Endothelial cell of umbilical vein (primary cell): Measurements from ENCODE around the gene MMP28. TPM values are rescaled to one million over a fixed set of nuclear protein-coding genes. Genes with fewer than 3 reads are reported as not detected.
A peak's percentile ranks its signal among the peaks of the same experiment; 100 is the strongest.

ENCODE experiments used
- BruUV-seq: library from RNA; stranded (reverse); fragments of 400-500 nt; replicated peaks from 2 replicates; lab custom pipeline; 2021; lab: Mats Ljungman, UMichigan
- CTCF ChIA-PET: fragments of 300-600, 350-600 bp; sonication (Branson Sonifier 250); formaldehyde crosslinking; loops from one replicate; lab custom pipeline; 2021; ENCODE audit warnings: antibody characterized with exemption, inconsistent platforms; lab: Charles Lee
- POLR2A ChIA-PET: fragments of 300-600, 350-600 bp; sonication (Branson Sonifier 250); formaldehyde crosslinking; loops from one replicate; lab custom pipeline; 2021; ENCODE audit warnings: antibody characterized with exemption, inconsistent platforms; lab: Charles Lee
- DNase-seq: peaks from one replicate; pipeline ENCODE4 v3.0.0-alpha.2; 2011; ENCODE audit warnings: low read depth, low spot score
- FAIRE-seq: peaks from 2 replicates; lab custom pipeline; 2011; peaks lifted over from hg19 to GRCh38; lab: Jason Lieb, UNC
- H2AFZ ChIP-seq: 2 replicates; pipeline ENCODE4 v1.6.0; 2012; ENCODE audit warnings: low read depth, low read length, control low read depth, inconsistent platforms
- H3K27ac ChIP-seq: 2 replicates; pipeline ENCODE4 v1.5.1; 2011; ENCODE audit warnings: low read depth, mild to moderate bottlenecking, control low read depth, low read length, moderate library complexity; ENCODE audit not compliant: insufficient read depth
- H3K27me3 ChIP-seq, 2 experiments: 2 replicates each; pipeline versions ENCODE4 v1.6.0 to v1.6.1; 2011; ENCODE audit warnings: low read length in 2 of 2, mixed read lengths in 1 of 2; ENCODE audit not compliant: control insufficient read depth in 2 of 2, insufficient read depth in 2 of 2
- H3K36me3 ChIP-seq, 2 experiments: 2 replicates in 1 of 2; 3 replicates in 1 of 2; pipeline ENCODE4 v1.5.1; 2011; ENCODE audit warnings: low read length in 2 of 2, mild to moderate bottlenecking in 1 of 2, moderate library complexity in 1 of 2; ENCODE audit not compliant: control insufficient read depth in 2 of 2, insufficient read depth in 2 of 2; ENCODE audit errors: extremely low read depth in 1 of 2
- H3K4me1 ChIP-seq: 3 replicates; pipeline ENCODE4 v1.5.1; 2011; ENCODE audit warnings: mild to moderate bottlenecking, low read length; ENCODE audit not compliant: control insufficient read depth, insufficient read depth; ENCODE audit errors: extremely low read depth
- H3K4me2 ChIP-seq: 2 replicates; pipeline ENCODE4 v1.6.1; 2011; ENCODE audit warnings: low read length, control low read depth, mixed read lengths; ENCODE audit not compliant: insufficient read depth
- H3K4me3 ChIP-seq, 3 experiments: fragments of 200-600 bp in 1 of 3; sonication (generic), shearing (Covaris generic) in 1 of 3; replicated peaks in 1 of 3; 2 replicates each; pipeline ENCODE4 v1.5.1; 2011 to 2016; ENCODE audit warnings: control low read depth in 3 of 3, low read length in 3 of 3, mild to moderate bottlenecking in 2 of 3, inconsistent platforms in 1 of 3, low read depth in 1 of 3, moderate library complexity in 1 of 3; ENCODE audit not compliant: insufficient read depth in 1 of 3
- H3K79me2 ChIP-seq: 2 replicates; pipeline ENCODE4 v1.6.0; 2012; ENCODE audit warnings: low read length, inconsistent platforms; ENCODE audit not compliant: control insufficient read depth, insufficient read depth
- H3K9ac ChIP-seq: replicated peaks from 2 replicates; pipeline ENCODE3; 2011; ENCODE audit warnings: low read length, control low read depth; ENCODE audit not compliant: insufficient read depth; ENCODE audit errors: extremely low read depth
- H3K9me1 ChIP-seq: replicated peaks from 3 replicates; pipeline ENCODE4 v1.6.0; 2011; ENCODE audit warnings: mild to moderate bottlenecking, low read length; ENCODE audit not compliant: control insufficient read depth, insufficient read depth; ENCODE audit errors: extremely low read depth
- H3K9me3 ChIP-seq: replicated peaks from 2 replicates; pipeline ENCODE4 v1.5.1; 2012; ENCODE audit warnings: low read length, inconsistent platforms; ENCODE audit not compliant: control insufficient read depth, insufficient read depth
- H4K20me1 ChIP-seq: replicated peaks from 2 replicates; pipeline ENCODE3; 2011; ENCODE audit warnings: mild to moderate bottlenecking, low read length; ENCODE audit not compliant: control insufficient read depth, insufficient read depth; ENCODE audit errors: extremely low read depth
- CTCF ChIP-seq, 2 donors: IDR thresholded peaks; 1 replicate in 1 of 2; 2 replicates in 1 of 2; pipeline ENCODE4 v1.5.1; 2011; ENCODE audit warnings: low read length in 2 of 2, mild to moderate bottlenecking in 2 of 2, moderate library complexity in 2 of 2, control low read depth in 1 of 2, inconsistent platforms in 1 of 2, low read depth in 1 of 2; ENCODE audit not compliant: insufficient read depth in 1 of 2; ENCODE audit errors: extremely low read depth in 1 of 2
- FOS ChIP-seq: IDR thresholded peaks from 2 replicates; pipeline ENCODE4 v1.6.1; 2011; ENCODE audit warnings: mild to moderate bottlenecking, low read length, moderate library complexity, borderline replicate concordance; ENCODE audit not compliant: insufficient read depth
- JUN ChIP-seq: IDR thresholded peaks from 2 replicates; pipeline ENCODE4 v1.6.1; 2011; ENCODE audit warnings: borderline replicate concordance, low read depth; ENCODE audit not compliant: insufficient read length, insufficient read depth
- MAX ChIP-seq: IDR thresholded peaks from 2 replicates; pipeline ENCODE4 v1.6.1; 2011; ENCODE audit not compliant: insufficient read depth, insufficient read length
- MYC ChIP-seq: IDR thresholded peaks from one replicate; pipeline ENCODE4 v1.6.1; 2011; ENCODE audit warnings: mild to moderate bottlenecking, low read depth, low read length
- dilution Hi-C: fragments of 300-500 bp; cut with MboI; formaldehyde crosslinking; loops from one replicate; pipeline ENCODE4 v1.15.0; 2019; ENCODE audit warnings: low sequenced_read_pairs; ENCODE audit not compliant: extremely low pct_ligation_motif_present
- intact Hi-C: fragments of 100-400 bp; cut with micrococcal nuclease; formaldehyde crosslinking; loops from one replicate; pipeline ENCODE4 v1.10.0; 2022
- polyA plus RNA-seq, 4 experiments: library from polyadenylated mRNA; depleted of rRNA in 3 of 4; stranded (reverse) in 3 of 4; unstranded in 1 of 4; fragments of >200 nt; gene quantifications; 2 replicates each; pipeline versions ENCODE4 v1.2.1 to v1.2.3, GENCODE V29; 2011 to 2012; ENCODE audit warnings: missing spikeins in 1 of 4
- total RNA-seq: library from RNA; stranded (reverse); gene quantifications from 2 replicates; pipeline ENCODE4 v1.2.3, GENCODE V29; 2021

Gene MMP28
- total and polyA plus RNA-seq, 2 donors (not counting 3 experiments of a cell fraction or from before 2014, with no cell fraction given), result 6.1 to 7.1 TPM

GRCh38 chr17:35807371-35808144 is 12.1 kb upstream of the MMP28 start:
- dilution Hi-C loops, result no loop called here
- no peak overlapping the region for H3K4me3 ChIP-seq
- BruUV-seq, result no TSS peak
- peak; percentile 37 for TF ChIP-seq FOS
- TF ChIP-seq MYC, result no peak
- peak; percentile 14 for TF ChIP-seq JUN
- no peaks in the 10 kb centered on the region for H3K36me3 ChIP-seq
- no peaks in the 10 kb centered on the region for H3K9me1 ChIP-seq
- no peak for FAIRE-seq
- H3K27ac ChIP-seq, result peak overlapping the region; percentile 25
- H4K20me1 ChIP-seq, result peaks cover 4% of the 10 kb centered on the region
- H3K4me1 ChIP-seq, result peaks cover 35% of the 10 kb centered on the region
- intact Hi-C loops, result loop anchor here (2.0 to 10.0 kb wide), 4 partner anchors 265 to 563 kb away; partner anchors contain the start of genes SLFN11, SLFN12 and SLFN5
- ChIA-PET POLR2A (interaction anchor here (1.5 to 2.7 kb wide), 2 partner anchors 41 to 43 kb away, joined by 8 to 39 read pairs; no protein-coding TSS in a partner anchor), CTCF (interaction anchor here (1.0 to 11.8 kb wide), 6 partner anchors 8 to 195 kb away, joined by 3 to 453 read pairs (median 6); no protein-coding TSS in a partner anchor)
- H3K27me3 ChIP-seq, result no peaks in the 10 kb centered on the region
- peak overlapping the region; percentile 9 for H2AFZ ChIP-seq
- no peaks in the 10 kb centered on the region for H3K9me3 ChIP-seq
- no peak overlapping the region for H3K9ac ChIP-seq
- H3K4me2 ChIP-seq, result peak overlapping the region; percentile 69
- DNase-seq, result peak; percentile 51
- peaks cover 33% of the 10 kb centered on the region for H3K79me2 ChIP-seq

DNA sequence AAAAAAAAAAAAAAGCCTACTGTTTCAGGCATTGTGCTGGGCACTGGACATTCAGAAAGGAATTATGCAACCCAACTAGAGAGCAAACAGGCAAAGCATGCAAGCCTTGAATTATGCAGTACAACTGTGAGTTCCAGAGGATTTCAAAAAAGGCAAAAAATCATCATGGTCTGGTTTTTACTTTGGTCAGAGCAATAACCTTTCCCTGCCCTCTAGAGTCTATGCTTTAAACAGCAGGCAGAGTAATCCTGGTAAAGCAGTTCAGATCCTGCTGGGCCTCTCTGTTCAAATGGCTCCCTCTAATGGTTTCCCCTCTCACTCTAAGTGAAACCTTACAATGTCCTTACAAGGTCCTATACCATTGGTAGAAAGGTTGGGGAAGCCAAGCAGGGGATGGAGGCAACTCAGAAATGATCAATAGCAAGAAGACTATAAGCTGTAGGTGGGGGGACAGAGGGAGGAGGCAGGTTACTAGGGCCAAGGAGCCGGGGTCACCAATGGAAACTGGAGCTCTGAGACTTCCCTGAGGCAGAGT is 9.3 kb upstream of the MMP28 start:
- BruUV-seq, result no TSS peak
- intact Hi-C loops (loop anchor here (1.0 to 10.0 kb wide), 5 partner anchors 40 to 560 kb away; partner anchors contain the start of genes SLFN11, SLFN12 and SLFN5), dilution Hi-C loops (no loop called here)
- no peak overlapping the region for H3K4me3 ChIP-seq
- no peaks in the 10 kb centered on the region for H4K20me1 ChIP-seq
- H3K79me2 ChIP-seq, result peaks cover 4% of the 10 kb centered on the region
- H3K9me3 ChIP-seq, result no peaks in the 10 kb centered on the region
- CTCF ChIA-PET, result interaction anchor here (0.6 to 11.8 kb wide), 13 partner anchors 9 to 92 kb away, joined by 3 to 453 read pairs (median 3); no protein-coding TSS in a partner anchor
- H3K36me3 ChIP-seq, result no peaks in the 10 kb centered on the region
- H3K27me3 ChIP-seq, result no peaks in the 10 kb centered on the region
- POLR2A ChIA-PET, result no interaction called here
- H3K9ac ChIP-seq, result no peak overlapping the region
- peaks cover 47% of the 10 kb centered on the region for H3K4me1 ChIP-seq
- H3K9me1 ChIP-seq, result no peaks in the 10 kb centered on the region
- H2AFZ ChIP-seq, result no peak overlapping the region
- DNase-seq (peak; percentile 91), FAIRE-seq (no peak)
- peak; percentile 87 to 89 for TF ChIP-seq CTCF (IDR thresholded peaks at IDR 0.05; ENCODE audit: extremely low read depth in 1 of 2, insufficient read depth in 1 of 2, low read depth in 1 of 2, low read length in 2 of 2)
- no peak for TF ChIP-seq MAX
- no peak overlapping the region for H3K27ac ChIP-seq
- H3K4me2 ChIP-seq, result no peak overlapping the region
